ENCODE results near the gene DGKD. TPM values are rescaled to one million over a fixed set of nuclear protein-coding genes. Genes with fewer than 3 reads are reported as not detected.
A peak's percentile ranks its signal among the peaks of the same experiment; 100 is the strongest.

The DGKD gene
- total RNA-seq, 1 experiment from 2014 or later: 41.4 TPM

GRCh38 chr2:233418052-233418760 is 63.9 kb downstream of the DGKD start:
- ChIA-PET CTCF (interaction anchor here (0.7 to 4.5 kb wide), 7 partner anchors 14 to 293 kb away, joined by 3 to 21 read pairs (median 5); no protein-coding TSS in a partner anchor), POLR2A (no interaction called here)
- Mint-ChIP-seq H3K4me3 (no peak overlapping the region), H3K27ac (0 out of 2 replicates have a peak overlapping the region, but pooled peaks have one; percentile 67), H3K4me1 (peaks cover 45% of the 10 kb centered on the region), H3K36me3 (no peaks in the 10 kb centered on the region), H3K27me3 (ENCODE audit: low read depth) (no peaks in the 10 kb centered on the region), H3K9me3 (no peaks in the 10 kb centered on the region)
- TF ChIP-seq MYBL2 (CRISPR knock-in tag; IDR thresholded peaks at IDR 0.05): no peak
- no peak for TF ChIP-seq CDX4 (CRISPR knock-in tag; IDR thresholded peaks at IDR 0.05; ENCODE audit: borderline replicate concordance)
- no peak for TF ChIP-seq ESRRA (CRISPR knock-in tag; IDR thresholded peaks at IDR 0.05; ENCODE audit: borderline replicate concordance)
- TF ChIP-seq ZNF425 (CRISPR knock-in tag; conservative IDR thresholded peaks at IDR 0.05): no peak
- no peak for TF ChIP-seq USF2 (CRISPR knock-in tag; IDR thresholded peaks at IDR 0.05)
- TF ChIP-seq CREB1 (CRISPR knock-in tag; IDR thresholded peaks at IDR 0.05): no peak
- TF ChIP-seq ATF6 (CRISPR knock-in tag; IDR thresholded peaks at IDR 0.05): no peak
- TF ChIP-seq ATF3 (CRISPR knock-in tag; conservative IDR thresholded peaks at IDR 0.05): no peak
- TF ChIP-seq, protein P1, sequence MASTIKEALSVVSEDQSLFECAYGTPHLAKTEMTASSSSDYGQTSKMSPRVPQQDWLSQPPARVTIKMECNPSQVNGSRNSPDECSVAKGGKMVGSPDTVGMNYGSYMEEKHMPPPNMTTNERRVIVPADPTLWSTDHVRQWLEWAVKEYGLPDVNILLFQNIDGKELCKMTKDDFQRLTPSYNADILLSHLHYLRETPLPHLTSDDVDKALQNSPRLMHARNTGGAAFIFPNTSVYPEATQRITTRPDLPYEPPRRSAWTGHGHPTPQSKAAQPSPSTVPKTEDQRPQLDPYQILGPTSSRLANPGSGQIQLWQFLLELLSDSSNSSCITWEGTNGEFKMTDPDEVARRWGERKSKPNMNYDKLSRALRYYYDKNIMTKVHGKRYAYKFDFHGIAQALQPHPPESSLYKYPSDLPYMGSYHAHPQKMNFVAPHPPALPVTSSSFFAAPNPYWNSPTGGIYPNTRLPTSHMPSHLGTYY (CRISPR knock-in tag; IDR thresholded peaks at IDR 0.05): no peak
- no peak for TF ChIP-seq TP53 (CRISPR knock-in tag; IDR thresholded peaks at IDR 0.05)
- no peak for TF ChIP-seq ATF2 (CRISPR knock-in tag; IDR thresholded peaks at IDR 0.05; ENCODE audit: borderline replicate concordance, low read depth)
- no peak for TF ChIP-seq ZNF416 (CRISPR knock-in tag; IDR thresholded peaks at IDR 0.05)
- TF ChIP-seq, protein P2, sequence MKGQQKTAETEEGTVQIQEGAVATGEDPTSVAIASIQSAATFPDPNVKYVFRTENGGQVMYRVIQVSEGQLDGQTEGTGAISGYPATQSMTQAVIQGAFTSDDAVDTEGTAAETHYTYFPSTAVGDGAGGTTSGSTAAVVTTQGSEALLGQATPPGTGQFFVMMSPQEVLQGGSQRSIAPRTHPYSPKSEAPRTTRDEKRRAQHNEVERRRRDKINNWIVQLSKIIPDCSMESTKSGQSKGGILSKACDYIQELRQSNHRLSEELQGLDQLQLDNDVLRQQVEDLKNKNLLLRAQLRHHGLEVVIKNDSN (CRISPR knock-in tag; IDR thresholded peaks at IDR 0.05): no peak
- no peak for TF ChIP-seq TCF7 (CRISPR knock-in tag; IDR thresholded peaks at IDR 0.05; ENCODE audit: low read depth)
- TF ChIP-seq ZNF219 (CRISPR knock-in tag; IDR thresholded peaks at IDR 0.05; ENCODE audit: borderline replicate concordance): no peak
- no peak for TF ChIP-seq PREB (CRISPR knock-in tag; IDR thresholded peaks at IDR 0.05; ENCODE audit: borderline replicate concordance)
- TF ChIP-seq, protein P3, sequence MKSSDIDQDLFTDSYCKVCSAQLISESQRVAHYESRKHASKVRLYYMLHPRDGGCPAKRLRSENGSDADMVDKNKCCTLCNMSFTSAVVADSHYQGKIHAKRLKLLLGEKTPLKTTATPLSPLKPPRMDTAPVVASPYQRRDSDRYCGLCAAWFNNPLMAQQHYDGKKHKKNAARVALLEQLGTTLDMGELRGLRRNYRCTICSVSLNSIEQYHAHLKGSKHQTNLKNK (CRISPR knock-in tag; IDR thresholded peaks at IDR 0.05): no peak
- TF ChIP-seq, protein P4, sequence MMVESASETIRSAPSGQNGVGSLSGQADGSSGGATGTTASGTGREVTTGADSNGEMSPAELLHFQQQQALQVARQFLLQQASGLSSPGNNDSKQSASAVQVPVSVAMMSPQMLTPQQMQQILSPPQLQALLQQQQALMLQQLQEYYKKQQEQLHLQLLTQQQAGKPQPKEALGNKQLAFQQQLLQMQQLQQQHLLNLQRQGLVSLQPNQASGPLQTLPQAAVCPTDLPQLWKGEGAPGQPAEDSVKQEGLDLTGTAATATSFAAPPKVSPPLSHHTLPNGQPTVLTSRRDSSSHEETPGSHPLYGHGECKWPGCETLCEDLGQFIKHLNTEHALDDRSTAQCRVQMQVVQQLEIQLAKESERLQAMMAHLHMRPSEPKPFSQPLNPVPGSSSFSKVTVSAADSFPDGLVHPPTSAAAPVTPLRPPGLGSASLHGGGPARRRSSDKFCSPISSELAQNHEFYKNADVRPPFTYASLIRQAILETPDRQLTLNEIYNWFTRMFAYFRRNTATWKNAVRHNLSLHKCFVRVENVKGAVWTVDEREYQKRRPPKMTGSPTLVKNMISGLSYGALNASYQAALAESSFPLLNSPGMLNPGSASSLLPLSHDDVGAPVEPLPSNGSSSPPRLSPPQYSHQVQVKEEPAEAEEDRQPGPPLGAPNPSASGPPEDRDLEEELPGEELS (CRISPR knock-in tag; IDR thresholded peaks at IDR 0.05): no peak
- TF ChIP-seq ZNF263 (CRISPR knock-in tag; IDR thresholded peaks at IDR 0.05; ENCODE audit: low read depth): no peak
- no peak for TF ChIP-seq OVOL2 (CRISPR knock-in tag; IDR thresholded peaks at IDR 0.05; ENCODE audit: borderline replicate concordance)
- no peak for ATAC-seq
- no peak for DNase-seq (ENCODE audit: low spot score)
